T-helper 17 cell (primary cell): Measurements from ENCODE around the gene SNRNP70. TPM values are rescaled to one million over a fixed set of nuclear protein-coding genes. Genes with fewer than 3 reads are reported as not detected.
"Not testable (repeated sequence)": the region's sequence is repeated elsewhere in the genome, so short reads cannot be mapped to it uniquely, and the experiment has no call there.

Experiments
- ATAC-seq: fragments of 150-1000 bp; cut with Tn5 transposase; 2 replicates; pipeline ENCODE4 v1.10.0; 2021; ENCODE audit warnings: mild to moderate bottlenecking, moderate library complexity
- DNase-seq, 3 donors: peaks; one replicate each; pipeline versions ENCODE4 v3.0.0 to v3.0.0-alpha.2; 2020 to 2021
- H3K9me3 ChIP-seq: one replicate; pipeline ENCODE4 v1.7.0; 2013; ENCODE audit warnings: low read length, mild to moderate bottlenecking; ENCODE audit not compliant: control insufficient read depth, poor library complexity, severe bottlenecking
- H3K27ac Mint-ChIP-seq: one replicate; pipeline ENCODE4 v1.8.0; 2022; ENCODE audit warnings: mild to moderate bottlenecking, moderate library complexity, mixed read lengths
- H3K27me3 Mint-ChIP-seq: one replicate; pipeline ENCODE4 v1.8.0; 2022; ENCODE audit warnings: mixed read lengths
- H3K36me3 Mint-ChIP-seq: one replicate; pipeline ENCODE4 v1.8.0; 2022; ENCODE audit warnings: low read depth, mixed read lengths
- H3K4me1 Mint-ChIP-seq: one replicate; pipeline ENCODE4 v1.8.0; 2022; ENCODE audit warnings: mild to moderate bottlenecking, mixed read lengths
- H3K4me3 Mint-ChIP-seq: one replicate; pipeline ENCODE4 v1.8.0; 2022; ENCODE audit warnings: mild to moderate bottlenecking, moderate library complexity, mixed read lengths
- total RNA-seq, 4 donors: library from RNA in 2 of 4; stranded (reverse) in 2 of 4; gene quantifications; one replicate each; pipeline ENCODE4 v1.2.3 and lab custom pipeline; 2022 to 2026

SNRNP70 gene
- total RNA-seq, 2 donors from 2014 or later = 352 to 394 TPM

- no peak for DNase-seq
- H3K9me3 ChIP-seq = no peaks in the 10 kb centered on the region
- H3K27ac Mint-ChIP-seq = no peak overlapping the region
- H3K4me1 Mint-ChIP-seq = peaks cover 14% of the 10 kb centered on the region
- H3K36me3 Mint-ChIP-seq = peaks cover 7% of the 10 kb centered on the region
- no peak overlapping the region for H3K4me3 Mint-ChIP-seq
- peak; percentile 39 for ATAC-seq
- H3K27me3 Mint-ChIP-seq = peaks cover 55% of the 10 kb centered on the region
Observed at GRCh38 chr19:49071860-49072547, 13.2 kb upstream of the SNRNP70 start.

- Mint-ChIP-seq H3K4me3 (peak overlapping the region; percentile 80), H3K36me3 (peaks cover 5% of the 10 kb centered on the region), H3K4me1 (peaks cover 14% of the 10 kb centered on the region), H3K27me3 (peaks cover 44% of the 10 kb centered on the region), H3K27ac (peak overlapping the region; percentile 8)
- ATAC-seq (no peak), DNase-seq (no peak)
- no peaks in the 10 kb centered on the region for H3K9me3 ChIP-seq
Observed at GRCh38 chr19:49073514-49074378, 11.5 kb upstream of the SNRNP70 start.

- Mint-ChIP-seq H3K27me3 (peaks cover 37% of the 10 kb centered on the region), H3K4me1 (peaks cover 14% of the 10 kb centered on the region)
- not testable (repeated sequence) for H3K9me3 ChIP-seq, H3K4me3 Mint-ChIP-seq, H3K36me3 Mint-ChIP-seq, H3K27ac Mint-ChIP-seq, DNase-seq, ATAC-seq
Observed at GRCh38 chr19:49074869-49075268, 10.4 kb upstream of the SNRNP70 start.

- Mint-ChIP-seq H3K36me3 (peaks cover 4% of the 10 kb centered on the region), H3K27me3 (peaks cover 17% of the 10 kb centered on the region), H3K4me1 (peaks cover 14% of the 10 kb centered on the region), H3K4me3 (no peak overlapping the region), H3K27ac (no peak overlapping the region)
- no peaks in the 10 kb centered on the region for H3K9me3 ChIP-seq
- ATAC-seq (no peak), DNase-seq (no peak)
Observed at GRCh38 chr19:49080392-49080791, 4.9 kb upstream of the SNRNP70 start.

- no peak for ATAC-seq
Observed at GRCh38 chr19:49081273-49081672, 4.0 kb upstream of the SNRNP70 start.

GRCh38 chr19:49084206-49085019 is 838 bp upstream of the SNRNP70 start:
- Mint-ChIP-seq H3K4me1 (peaks cover 32% of the 10 kb centered on the region), H3K27me3 (peaks cover 4% of the 10 kb centered on the region), H3K36me3 (peaks cover 12% of the 10 kb centered on the region), H3K27ac (peak overlapping the region; percentile 97), H3K4me3 (peak overlapping the region; percentile 96)
- no peak for DNase-seq
- ATAC-seq = no peak
- no peaks in the 10 kb centered on the region for H3K9me3 ChIP-seq

More at GRCh38 chr19:49081273-49081672, 4.0 kb upstream of the SNRNP70 start:
- no peak for DNase-seq
- Mint-ChIP-seq H3K4me3 (no peak overlapping the region), H3K27me3 (peaks cover 9% of the 10 kb centered on the region), H3K27ac (peak overlapping the region; percentile 47), H3K36me3 (peaks cover 5% of the 10 kb centered on the region), H3K4me1 (peaks cover 16% of the 10 kb centered on the region)
- H3K9me3 ChIP-seq = no peaks in the 10 kb centered on the region

GRCh38 chr19:49085868-49086232 is 599 bp downstream of the SNRNP70 start:
- Mint-ChIP-seq H3K27me3 (peaks cover 4% of the 10 kb centered on the region), H3K4me3 (peak overlapping the region; percentile 96), H3K36me3 (peaks cover 9% of the 10 kb centered on the region), H3K4me1 (peaks cover 32% of the 10 kb centered on the region), H3K27ac (peak overlapping the region; percentile 97)
- H3K9me3 ChIP-seq = no peaks in the 10 kb centered on the region
- DNase-seq = no peak
- ATAC-seq = no peak

GRCh38 chr19:49086296-49086695 is 1.0 kb downstream of the SNRNP70 start:
- peak overlapping the region; percentile 97 for H3K27ac Mint-ChIP-seq
- H3K27me3 Mint-ChIP-seq = peaks cover 3% of the 10 kb centered on the region
- ATAC-seq (no peak), DNase-seq (no peak)
- H3K4me3 Mint-ChIP-seq = peak overlapping the region; percentile 96
- H3K4me1 Mint-ChIP-seq = peaks cover 33% of the 10 kb centered on the region
- no peaks in the 10 kb centered on the region for H3K9me3 ChIP-seq
- peaks cover 9% of the 10 kb centered on the region for H3K36me3 Mint-ChIP-seq

- Mint-ChIP-seq H3K4me1 (peaks cover 30% of the 10 kb centered on the region), H3K36me3 (peaks cover 6% of the 10 kb centered on the region)
- peak; percentile 57 for ATAC-seq
Observed at GRCh38 chr19:49091391-49092038, 6.3 kb downstream of the SNRNP70 start.

GRCh38 chr19:49092686-49093085 is 7.4 kb downstream of the SNRNP70 start:
- DNase-seq = no peak
- Mint-ChIP-seq H3K4me1 (peaks cover 23% of the 10 kb centered on the region), H3K4me3 (no peak overlapping the region), H3K27ac (no peak overlapping the region), H3K27me3 (no peaks in the 10 kb centered on the region), H3K36me3 (peaks cover 2% of the 10 kb centered on the region)
- H3K9me3 ChIP-seq = no peaks in the 10 kb centered on the region
- no peak for ATAC-seq

More at GRCh38 chr19:49091391-49092038, 6.3 kb downstream of the SNRNP70 start:
- no peaks in the 10 kb centered on the region for H3K27me3 Mint-ChIP-seq
- H3K27ac Mint-ChIP-seq = peak overlapping the region; percentile 39
- DNase-seq = no peak
- no peak overlapping the region for H3K4me3 Mint-ChIP-seq
- H3K9me3 ChIP-seq = no peaks in the 10 kb centered on the region

- Mint-ChIP-seq H3K27ac (no peak overlapping the region), H3K4me3 (no peak overlapping the region), H3K4me1 (peaks cover 18% of the 10 kb centered on the region), H3K36me3 (peaks cover 2% of the 10 kb centered on the region), H3K27me3 (no peaks in the 10 kb centered on the region)
- no peaks in the 10 kb centered on the region for H3K9me3 ChIP-seq
- DNase-seq (no peak), ATAC-seq (no peak)
Observed at GRCh38 chr19:49094505-49095482, 9.5 kb downstream of the SNRNP70 start.
